GM13976 (cell line): ENCODE data around the gene MLC1.

ENCODE experiments used
- DNase-seq: peaks from one replicate; pipeline ENCODE4 v3.0.0; 2012; ENCODE audit warnings: low spot score
- in situ Hi-C: fragments of 300-500 bp; cut with MboI; formaldehyde crosslinking; loops from one replicate; pipeline ENCODE4 v1.12.0; 2022; ENCODE audit warnings: low sequenced_read_pairs, mixed read lengths, inconsistent platforms; ENCODE audit not compliant: unreplicated experiment
- TF ChIP-seq, protein P1 (sequence below): IDR thresholded peaks from 2 replicates; pipeline ENCODE4 v1.5.1; 2012; ENCODE audit warnings: borderline replicate concordance, mild to moderate bottlenecking; ENCODE audit not compliant: insufficient read depth; ENCODE audit errors: extremely low read depth, missing control alignments, control extremely low read depth

The MLC1 gene

DNA sequence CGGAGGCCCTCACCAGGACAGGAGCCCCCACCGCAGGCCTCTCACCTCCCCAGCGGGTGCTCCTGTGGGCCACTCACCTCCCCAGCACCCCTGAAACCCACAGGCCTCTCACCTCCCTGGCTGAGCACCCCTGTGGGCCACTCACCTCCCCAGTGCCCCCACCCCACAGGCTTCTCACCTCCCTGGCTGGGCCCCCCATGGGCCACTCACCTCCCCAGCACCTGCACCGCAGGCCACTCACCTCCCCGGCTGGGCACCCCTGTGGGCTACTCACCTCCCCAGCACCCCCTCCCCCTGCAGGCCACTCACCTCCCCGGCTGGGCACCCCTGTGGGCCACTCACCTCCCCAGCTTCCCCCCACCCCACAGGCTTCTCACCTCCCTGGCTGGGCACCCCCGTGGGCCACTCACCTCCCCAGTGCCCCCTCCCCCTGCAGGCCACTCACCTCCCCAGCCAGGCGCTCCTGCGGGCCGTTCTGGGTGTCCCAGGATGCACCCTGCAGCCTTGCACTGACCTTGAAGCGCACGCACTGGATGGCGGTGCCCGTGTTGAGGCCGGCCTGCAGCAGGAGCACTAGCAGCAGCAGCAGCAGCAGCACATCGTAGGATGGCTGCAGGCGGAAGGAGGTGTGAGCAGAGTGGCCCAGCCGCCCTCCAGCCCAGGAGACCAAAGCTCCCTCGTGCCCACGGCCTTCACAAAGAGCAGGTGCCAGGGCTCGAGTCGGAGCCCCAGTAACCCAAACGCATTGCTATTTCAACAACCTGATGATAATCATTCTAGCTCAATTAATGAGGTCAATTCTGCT is 21.4 kb downstream of the MLC1 start:
- TF ChIP-seq, protein P1, sequence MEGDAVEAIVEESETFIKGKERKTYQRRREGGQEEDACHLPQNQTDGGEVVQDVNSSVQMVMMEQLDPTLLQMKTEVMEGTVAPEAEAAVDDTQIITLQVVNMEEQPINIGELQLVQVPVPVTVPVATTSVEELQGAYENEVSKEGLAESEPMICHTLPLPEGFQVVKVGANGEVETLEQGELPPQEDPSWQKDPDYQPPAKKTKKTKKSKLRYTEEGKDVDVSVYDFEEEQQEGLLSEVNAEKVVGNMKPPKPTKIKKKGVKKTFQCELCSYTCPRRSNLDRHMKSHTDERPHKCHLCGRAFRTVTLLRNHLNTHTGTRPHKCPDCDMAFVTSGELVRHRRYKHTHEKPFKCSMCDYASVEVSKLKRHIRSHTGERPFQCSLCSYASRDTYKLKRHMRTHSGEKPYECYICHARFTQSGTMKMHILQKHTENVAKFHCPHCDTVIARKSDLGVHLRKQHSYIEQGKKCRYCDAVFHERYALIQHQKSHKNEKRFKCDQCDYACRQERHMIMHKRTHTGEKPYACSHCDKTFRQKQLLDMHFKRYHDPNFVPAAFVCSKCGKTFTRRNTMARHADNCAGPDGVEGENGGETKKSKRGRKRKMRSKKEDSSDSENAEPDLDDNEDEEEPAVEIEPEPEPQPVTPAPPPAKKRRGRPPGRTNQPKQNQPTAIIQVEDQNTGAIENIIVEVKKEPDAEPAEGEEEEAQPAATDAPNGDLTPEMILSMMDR: no peak
- in situ Hi-C loops: no loop called here
- DNase-seq: no peak

GRCh38 chr22:50062509-50063135 is 22.6 kb downstream of the MLC1 start:
- DNase-seq: no peak
- TF ChIP-seq, protein P1: no peak
- in situ Hi-C loops: no loop called here

DNA sequence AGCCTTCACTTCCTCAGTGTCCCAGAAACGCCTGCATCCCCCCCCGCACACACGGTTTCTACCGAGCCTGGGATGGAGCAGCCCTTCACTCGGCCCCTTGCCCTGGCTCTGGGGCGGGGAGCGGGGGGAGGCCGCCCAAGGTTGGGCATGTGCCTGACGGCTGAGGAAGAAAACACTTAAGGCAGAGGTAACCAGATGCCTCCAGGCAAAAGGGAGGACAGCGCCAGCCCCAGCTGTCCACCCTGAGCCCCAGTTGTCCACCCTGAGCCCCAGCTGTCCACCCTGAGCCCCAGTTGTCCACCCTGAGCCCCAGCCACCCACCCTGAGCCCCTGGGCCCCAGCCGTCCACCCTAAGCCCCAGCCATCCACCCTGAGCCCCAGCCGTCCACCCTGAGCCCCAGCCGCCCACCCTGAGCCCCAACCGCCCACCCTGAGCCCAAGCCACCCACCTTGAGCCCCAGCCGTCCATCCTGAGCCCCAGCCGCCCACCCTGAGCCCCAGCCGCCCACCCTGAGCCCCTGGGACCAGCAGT is 23.3 kb downstream of the MLC1 start:
- DNase-seq: no peak
- TF ChIP-seq, protein P1: no peak
- in situ Hi-C loops: no loop called here

- no peak for DNase-seq
- in situ Hi-C loops: no loop called here
Measured at GRCh38 chr22:50061141-50061823, 23.9 kb downstream of the MLC1 start.

GRCh38 chr22:50060441-50061140 is 24.6 kb downstream of the MLC1 start:
- in situ Hi-C loops: no loop called here
- TF ChIP-seq, protein P1: no peak
- DNase-seq: no peak

More at GRCh38 chr22:50061141-50061823, 23.9 kb downstream of the MLC1 start:
- TF ChIP-seq, protein P1: no peak

- TF ChIP-seq, protein P1: no peak
- in situ Hi-C loops: no loop called here
- no peak for DNase-seq
Measured at GRCh38 chr22:50059881-50060262, 25.4 kb downstream of the MLC1 start.
